CD4-positive, alpha-beta T cell treated with Interleukin-21 for 1 hour (primary cell): ENCODE measurements around the gene DDRGK1.
A peak's percentile ranks its signal among the peaks of the same experiment; 100 is the strongest.
"Not testable (repeated sequence)": the region's sequence is repeated elsewhere in the genome, so short reads cannot be mapped to it uniquely, and the experiment has no call there.

ENCODE experiments used
- DNase-seq: peaks from one replicate; pipeline ENCODE4 v3.0.0-alpha.2; 2020

The DDRGK1 gene

GRCh38 chr20:3163099-3164042 lies 41.1 kb downstream of the DDRGK1 start:
- no peak for DNase-seq

- DNase-seq: no peak
Measured at GRCh38 chr20:3162080-3162611, 42.3 kb downstream of the DDRGK1 start.

- DNase-seq: no peak
Measured at GRCh38 chr20:3161316-3162079, 43.0 kb downstream of the DDRGK1 start.

- DNase-seq: no peak
Measured at GRCh38 chr20:3160418-3160817, 44.1 kb downstream of the DDRGK1 start.

GRCh38 chr20:3158968-3159431 lies 45.5 kb downstream of the DDRGK1 start:
- DNase-seq: peak; percentile 21

GRCh38 chr20:3157817-3158216 lies 46.7 kb downstream of the DDRGK1 start:
- no peak for DNase-seq

GRCh38 chr20:3156811-3157619 lies 47.5 kb downstream of the DDRGK1 start:
- DNase-seq: peak; percentile 52

- not testable (repeated sequence) for DNase-seq
Measured at GRCh38 chr20:3152057-3152644, 52.3 kb downstream of the DDRGK1 start.

- DNase-seq: no peak
Measured at GRCh38 chr20:3150908-3151307, 53.6 kb downstream of the DDRGK1 start.

- DNase-seq: no peak
Measured at GRCh38 chr20:3146732-3147341, 57.6 kb downstream of the DDRGK1 start.

GRCh38 chr20:3141757-3142156 lies 62.7 kb downstream of the DDRGK1 start:
- DNase-seq: no peak
